Neuronal stem cell (in vitro differentiated cells): ENCODE results near the gene PCDH7.

ENCODE experiments used
- DNase-seq: peaks from one replicate; pipeline ENCODE4 v3.0.0-alpha.2; 2013; ENCODE audit warnings: low spot score
- H2AFZ ChIP-seq: one replicate; pipeline ENCODE4 v1.6.1; 2013; ENCODE audit warnings: mild to moderate bottlenecking, low read length, inconsistent platforms
- H2AK5ac ChIP-seq: 2 replicates; pipeline ENCODE4 v1.6.1; 2013; ENCODE audit warnings: low read depth, mild to moderate bottlenecking, inconsistent platforms, low read length, moderate library complexity, mixed read lengths
- H2BK120ac ChIP-seq: 2 replicates; pipeline ENCODE4 v1.6.1; 2013; ENCODE audit warnings: low read depth, mild to moderate bottlenecking, inconsistent platforms, low read length, moderate library complexity, mixed read lengths
- H2BK12ac ChIP-seq: one replicate; pipeline ENCODE4 v1.6.1; 2013; ENCODE audit warnings: low read length, inconsistent platforms
- H2BK15ac ChIP-seq: 2 replicates; pipeline ENCODE4 v1.6.1; 2013; ENCODE audit warnings: mild to moderate bottlenecking, low read length, inconsistent platforms, mixed read lengths
- H2BK5ac ChIP-seq: one replicate; pipeline ENCODE4 v1.6.1; 2013; ENCODE audit warnings: inconsistent platforms, mild to moderate bottlenecking, low read length, moderate library complexity
- H3K14ac ChIP-seq: one replicate; pipeline ENCODE4 v1.6.1; 2013; ENCODE audit warnings: low read length, inconsistent platforms
- H3K18ac ChIP-seq: 2 replicates; pipeline ENCODE4 v1.6.1; 2013; ENCODE audit warnings: low read length, inconsistent platforms
- H3K23ac ChIP-seq: 2 replicates; pipeline ENCODE4 v1.6.1; 2013; ENCODE audit warnings: low read depth, mild to moderate bottlenecking, mixed read lengths, low read length, inconsistent platforms; ENCODE audit not compliant: poor library complexity
- H3K27ac ChIP-seq: replicated peaks from 3 replicates; pipeline ENCODE4 v1.5.1; 2013; ENCODE audit warnings: low read length, inconsistent platforms
- H3K27me3 ChIP-seq, 3 experiments: 2 replicates each; pipeline ENCODE4 v1.6.1; 2013; ENCODE audit warnings: low read length in 3 of 3, mild to moderate bottlenecking in 2 of 3, inconsistent platforms in 1 of 3, low read depth in 1 of 3, mixed read lengths in 1 of 3, moderate library complexity in 1 of 3; ENCODE audit not compliant: control insufficient read depth in 3 of 3, insufficient read depth in 3 of 3
- H3K36me3 ChIP-seq, 2 donors: replicated peaks in 1 of 2; 2 replicates each; pipeline ENCODE4 v1.6.1; 2013; ENCODE audit warnings: low read length in 2 of 2; ENCODE audit not compliant: control insufficient read depth in 2 of 2, insufficient read depth in 2 of 2
- H3K4ac ChIP-seq: 2 replicates; pipeline ENCODE4 v1.6.1; 2013; ENCODE audit warnings: inconsistent platforms, mild to moderate bottlenecking, low read length, moderate library complexity
- H3K4me1 ChIP-seq, 2 donors: 1 replicate in 1 of 2; 2 replicates in 1 of 2; pipeline ENCODE4 v1.6.1; 2013; ENCODE audit warnings: low read length in 2 of 2, low read depth in 1 of 2; ENCODE audit not compliant: control insufficient read depth in 2 of 2, insufficient read depth in 1 of 2
- H3K4me2 ChIP-seq: one replicate; pipeline ENCODE4 v1.6.1; 2013; ENCODE audit warnings: mild to moderate bottlenecking, low read length, inconsistent platforms; ENCODE audit not compliant: insufficient read depth, poor library complexity, severe bottlenecking
- H3K4me3 ChIP-seq, 2 donors: 2 replicates each; pipeline ENCODE4 v1.5.1; 2013; ENCODE audit warnings: low read length in 2 of 2, mild to moderate bottlenecking in 2 of 2, inconsistent platforms in 1 of 2, moderate library complexity in 1 of 2
- H3K79me1 ChIP-seq: one replicate; pipeline ENCODE4 v1.6.1; 2013; ENCODE audit warnings: low read depth, mild to moderate bottlenecking, inconsistent platforms, low read length, moderate library complexity
- H3K9ac ChIP-seq: one replicate; pipeline ENCODE4 v1.6.1; 2013; ENCODE audit warnings: mild to moderate bottlenecking, low read depth, low read length, inconsistent platforms; ENCODE audit not compliant: poor library complexity
- H3K9me3 ChIP-seq, 2 donors: replicated peaks in 1 of 2; 2 replicates each; pipeline versions ENCODE3 to v1.6.1; 2013; ENCODE audit warnings: low read length in 2 of 2, mild to moderate bottlenecking in 2 of 2, inconsistent platforms in 1 of 2, low read depth in 1 of 2, mixed read lengths in 1 of 2, moderate library complexity in 1 of 2; ENCODE audit not compliant: control insufficient read depth in 2 of 2, insufficient read depth in 1 of 2
- H4K8ac ChIP-seq: one replicate; pipeline ENCODE4 v1.6.1; 2013; ENCODE audit warnings: low read depth, mild to moderate bottlenecking, inconsistent platforms, low read length, moderate library complexity
- H4K91ac ChIP-seq: one replicate; pipeline ENCODE4 v1.6.1; 2013; ENCODE audit warnings: low read length, low read depth, mild to moderate bottlenecking, inconsistent platforms; ENCODE audit not compliant: poor library complexity
- WGBS, 2 donors: extraction: QIAGEN DNeasy Blood & Tissue Kit; methylation state at CpG; one replicate each; pipeline ENCODE4 v1.1.7; 2013; ENCODE audit warnings: missing lambda C conversion rate in 2 of 2, mixed read lengths in 1 of 2; ENCODE audit not compliant: insufficient read length in 2 of 2, insufficient replicate concordance in 1 of 2; ENCODE audit errors: extremely low coverage in 2 of 2; 5-methylcytosine and 5-hydroxymethylcytosine counted together

PCDH7 gene

GRCh38 chr4:30763321-30763727 is 43.2 kb downstream of the PCDH7 start:
- Histone ChIP-seq H3K79me1 (no peaks in the 10 kb centered on the region), H3K4ac (no peak overlapping the region), H3K14ac (no peak overlapping the region), H3K27ac (no peak overlapping the region), H3K36me3 (no peaks in the 10 kb centered on the region), H2BK12ac (no peak overlapping the region), H2AK5ac (no peak overlapping the region), H3K18ac (no peak overlapping the region), H2AFZ (no peak overlapping the region), H3K9ac (no peak overlapping the region), H3K27me3 (no peaks in the 10 kb centered on the region), H3K4me3 (no peak overlapping the region), H2BK5ac (no peak overlapping the region), H4K8ac (no peak overlapping the region), H3K4me2 (no peak overlapping the region), H3K9me3 (no peaks in the 10 kb centered on the region), H3K4me1 (peaks cover 0 to 3% of the 10 kb centered on the region in 2 donors), H3K23ac (no peak overlapping the region), H4K91ac (no peak overlapping the region), H2BK15ac (no peak overlapping the region), H2BK120ac (no peak overlapping the region)
- no peak for DNase-seq
- no CpG with 5 or more reads among the region's 3 CpGs for WGBS, 2 donors

GRCh38 chr4:30765022-30765421 is 44.9 kb downstream of the PCDH7 start:
- Histone ChIP-seq H3K36me3 (no peaks in the 10 kb centered on the region), H3K27me3 (no peaks in the 10 kb centered on the region), H2BK120ac (no peak overlapping the region), H3K27ac (no peak overlapping the region), H3K14ac (no peak overlapping the region), H3K18ac (no peak overlapping the region), H2BK12ac (no peak overlapping the region), H3K4me1 (peaks cover 2 to 4% of the 10 kb centered on the region in 2 donors), H3K4ac (no peak overlapping the region), H2BK15ac (no peak overlapping the region), H3K4me3 (no peak overlapping the region), H3K4me2 (no peak overlapping the region), H3K79me1 (no peaks in the 10 kb centered on the region), H4K8ac (no peak overlapping the region), H2BK5ac (no peak overlapping the region), H2AFZ (no peak overlapping the region), H3K23ac (no peak overlapping the region), H4K91ac (no peak overlapping the region), H2AK5ac (no peak overlapping the region), H3K9ac (no peak overlapping the region), H3K9me3 (no peaks in the 10 kb centered on the region)
- DNase-seq: no peak
- WGBS, 2 donors: no CpG with 5 or more reads among the region's 4 CpGs

- Histone ChIP-seq H3K23ac (no peak overlapping the region), H2AFZ (no peak overlapping the region), H4K91ac (no peak overlapping the region), H3K9ac (no peak overlapping the region), H3K9me3 (no peaks in the 10 kb centered on the region), H2AK5ac (no peak overlapping the region), H3K36me3 (no peaks in the 10 kb centered on the region), H3K4me3 (no peak overlapping the region), H3K14ac (no peak overlapping the region), H3K18ac (no peak overlapping the region), H3K79me1 (no peaks in the 10 kb centered on the region), H3K27me3 (no peaks in the 10 kb centered on the region), H3K4me2 (no peak overlapping the region), H2BK15ac (no peak overlapping the region), H2BK12ac (no peak overlapping the region), H4K8ac (no peak overlapping the region), H2BK120ac (no peak overlapping the region), H3K4me1 (peaks cover 2 to 4% of the 10 kb centered on the region in 2 donors), H2BK5ac (no peak overlapping the region), H3K27ac (no peak overlapping the region), H3K4ac (no peak overlapping the region)
- no peak for DNase-seq
- WGBS, 2 donors: no CpG with 5 or more reads among the region's 8 CpGs
These were observed 47.1 kb downstream of the PCDH7 start for GRCh38 chr4:30767147-30767845.

- H3K36me3 ChIP-seq: no peaks in the 10 kb centered on the region
- no peak overlapping the region for H3K23ac ChIP-seq
- H2AFZ ChIP-seq: no peak overlapping the region
- DNase-seq: no peak
- H3K4me2 ChIP-seq: no peak overlapping the region
- no peak overlapping the region for H3K4me3 ChIP-seq
- no peaks in the 10 kb centered on the region for H3K9me3 ChIP-seq
- H3K27ac ChIP-seq: no peak overlapping the region
- no peak overlapping the region for H2BK120ac ChIP-seq
- H3K79me1 ChIP-seq: no peaks in the 10 kb centered on the region
- no peak overlapping the region for H4K91ac ChIP-seq
- no peak overlapping the region for H2BK12ac ChIP-seq
- H3K4me1 ChIP-seq: peaks cover 2 to 4% of the 10 kb centered on the region in 2 donors
- no peak overlapping the region for H3K18ac ChIP-seq
- H2BK15ac ChIP-seq: no peak overlapping the region
- H2BK5ac ChIP-seq: no peak overlapping the region
- no peak overlapping the region for H3K4ac ChIP-seq
- H3K9ac ChIP-seq: no peak overlapping the region
- H3K27me3 ChIP-seq: no peaks in the 10 kb centered on the region
- no CpG with 5 or more reads among the region's 2 CpGs for WGBS, 2 donors
- H2AK5ac ChIP-seq: no peak overlapping the region
- no peak overlapping the region for H4K8ac ChIP-seq
- H3K14ac ChIP-seq: no peak overlapping the region
These were observed 48.1 kb downstream of the PCDH7 start for GRCh38 chr4:30768277-30768676.
